Muscle layer of duodenum (tissue), 2 donors: ENCODE measurements around the gene SAP30BP.

Experiments used
- H3K27ac ChIP-seq: one replicate; pipeline ENCODE4 v1.7.0; 2013; ENCODE audit warnings: mild to moderate bottlenecking, low read length
- H3K27me3 ChIP-seq: one replicate; pipeline ENCODE4 v1.7.0; 2013; ENCODE audit warnings: low read depth, mild to moderate bottlenecking, control low read depth, low read length
- H3K36me3 ChIP-seq, 2 donors: one replicate each; pipeline ENCODE4 v1.7.0; 2013; ENCODE audit warnings: low read length in 2 of 2, control low read depth in 1 of 2, mild to moderate bottlenecking in 1 of 2; ENCODE audit not compliant: insufficient read depth in 2 of 2, control insufficient read depth in 1 of 2
- H3K4me1 ChIP-seq, 2 donors: one replicate each; pipeline ENCODE4 v1.7.0; 2013; ENCODE audit warnings: low read length in 2 of 2, mild to moderate bottlenecking in 2 of 2, control low read depth in 1 of 2, moderate library complexity in 1 of 2; ENCODE audit not compliant: insufficient read depth in 2 of 2, control insufficient read depth in 1 of 2
- H3K4me3 ChIP-seq, 2 donors: one replicate each; pipeline ENCODE4 v1.7.0; 2013; ENCODE audit warnings: low read length in 2 of 2, low read depth in 1 of 2, mild to moderate bottlenecking in 1 of 2
- H3K9me3 ChIP-seq, 2 donors: one replicate each; pipeline ENCODE4 v1.7.0; 2013; ENCODE audit warnings: low read length in 2 of 2, control low read depth in 1 of 2, mild to moderate bottlenecking in 1 of 2; ENCODE audit not compliant: control insufficient read depth in 1 of 2
- donor health status: healthy.

Gene SAP30BP

GRCh38 chr17:75652341-75652740 is 14.8 kb upstream of the SAP30BP start:
- Histone ChIP-seq H3K4me1 (peaks cover 0 to 3% of the 10 kb centered on the region in 2 donors), H3K9me3 (no peaks in the 10 kb centered on the region), H3K36me3 (peaks cover 10 to 35% of the 10 kb centered on the region in 2 donors), H3K27me3 (no peaks in the 10 kb centered on the region), H3K27ac (no peak overlapping the region), H3K4me3 (no peak overlapping the region)

DNA sequence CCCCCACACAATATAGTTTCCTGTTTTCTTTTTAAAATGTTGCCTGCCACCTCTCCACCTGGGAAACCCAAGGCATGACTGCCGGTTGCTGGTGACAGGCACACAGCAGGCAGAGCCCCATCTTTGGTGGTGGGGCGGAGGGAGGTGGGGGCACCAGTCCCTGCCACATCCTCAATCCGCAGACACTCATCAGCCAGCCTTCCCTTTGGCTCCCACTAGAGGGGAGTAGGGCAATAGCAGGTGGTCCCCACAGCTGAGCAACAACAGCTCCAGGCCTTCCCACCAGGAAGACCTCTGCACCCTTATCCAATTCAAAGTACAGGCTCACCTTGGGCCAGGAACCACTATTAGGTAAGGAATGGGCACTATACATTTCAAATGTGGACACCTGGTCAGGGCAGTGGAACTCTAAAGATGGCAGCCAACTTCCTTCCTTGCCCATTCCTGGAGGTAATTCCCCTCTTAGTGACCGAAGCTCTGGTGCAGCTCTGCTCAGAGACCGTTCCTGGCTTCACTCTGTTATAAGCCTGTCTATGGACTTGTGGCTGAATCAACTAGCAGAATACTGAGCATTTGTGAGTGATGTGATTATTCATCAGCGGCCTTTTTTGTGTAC is 14.1 kb upstream of the SAP30BP start:
- no peaks in the 10 kb centered on the region for H3K9me3 ChIP-seq
- peaks cover 0 to 3% of the 10 kb centered on the region in 2 donors for H3K4me1 ChIP-seq
- peaks cover 11 to 37% of the 10 kb centered on the region in 2 donors for H3K36me3 ChIP-seq
- H3K27ac ChIP-seq = no peak overlapping the region
- H3K4me3 ChIP-seq = no peak overlapping the region
- no peaks in the 10 kb centered on the region for H3K27me3 ChIP-seq

GRCh38 chr17:75654176-75654575 is 13.0 kb upstream of the SAP30BP start:
- peaks cover 0 to 3% of the 10 kb centered on the region in 2 donors for H3K4me1 ChIP-seq
- peaks cover 14 to 41% of the 10 kb centered on the region in 2 donors for H3K36me3 ChIP-seq
- no peaks in the 10 kb centered on the region for H3K27me3 ChIP-seq
- no peaks in the 10 kb centered on the region for H3K9me3 ChIP-seq
- no peak overlapping the region for H3K4me3 ChIP-seq
- no peak overlapping the region for H3K27ac ChIP-seq

DNA sequence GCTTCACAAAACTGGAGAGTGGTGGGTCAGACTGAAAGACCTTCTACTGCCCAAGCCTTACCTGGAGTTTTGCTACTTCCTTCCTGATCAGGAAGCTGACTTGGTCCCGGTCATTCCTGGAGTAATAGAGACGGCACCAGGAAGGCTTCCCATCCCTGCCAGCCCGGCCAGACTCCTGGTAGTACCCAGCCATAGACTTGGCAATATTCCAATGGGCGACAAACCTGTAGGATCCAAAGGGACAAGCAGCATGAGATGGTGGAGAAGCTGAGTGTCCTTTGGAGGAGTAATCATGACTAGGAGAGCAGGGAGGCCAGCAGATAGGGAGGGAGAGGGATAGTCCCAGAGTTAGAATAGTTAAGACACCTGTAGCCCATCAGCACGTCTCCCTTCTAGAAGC is 8.9 kb upstream of the SAP30BP start:
- H3K4me1 ChIP-seq = no peaks in the 10 kb centered on the region
- no peaks in the 10 kb centered on the region for H3K27me3 ChIP-seq
- H3K27ac ChIP-seq = no peak overlapping the region
- H3K36me3 ChIP-seq = peaks cover 24 to 50% of the 10 kb centered on the region in 2 donors
- H3K4me3 ChIP-seq = no peak overlapping the region
- no peaks in the 10 kb centered on the region for H3K9me3 ChIP-seq

- peaks cover 24 to 59% of the 10 kb centered on the region in 2 donors for H3K36me3 ChIP-seq
These were observed 5.6 kb upstream of the SAP30BP start for GRCh38 chr17:75661531-75661930.

DNA sequence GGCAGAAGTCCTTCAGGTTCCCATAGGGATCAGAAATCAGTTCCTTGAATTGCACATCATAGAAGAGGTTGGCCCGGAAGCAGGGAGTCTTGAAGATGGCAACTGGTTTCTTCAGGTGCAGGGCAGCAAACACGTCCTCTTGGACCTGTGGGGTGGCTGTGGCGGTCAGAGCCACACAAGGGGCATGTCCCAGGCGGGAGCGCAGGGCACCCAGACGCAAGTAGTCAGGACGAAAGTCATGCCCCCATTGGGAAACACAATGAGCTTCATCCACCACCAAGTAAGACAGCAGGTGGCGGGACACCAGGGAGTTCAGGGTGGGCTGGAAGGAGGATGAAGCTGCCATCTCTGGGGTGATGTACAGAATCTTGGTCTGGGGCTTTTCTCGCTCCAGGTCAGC is 4.6 kb upstream of the SAP30BP start:
- Histone ChIP-seq H3K9me3 (no peaks in the 10 kb centered on the region), H3K36me3 (peaks cover 24 to 52% of the 10 kb centered on the region in 2 donors), H3K27ac (no peak overlapping the region), H3K27me3 (no peaks in the 10 kb centered on the region), H3K4me1 (peaks cover 7 to 10% of the 10 kb centered on the region in 2 donors), H3K4me3 (no peak overlapping the region)

More at GRCh38 chr17:75661531-75661930, 5.6 kb upstream of the SAP30BP start:
- Histone ChIP-seq H3K4me3 (no peak overlapping the region), H3K27me3 (no peaks in the 10 kb centered on the region), H3K4me1 (peaks cover 7 to 10% of the 10 kb centered on the region in 2 donors), H3K27ac (no peak overlapping the region), H3K9me3 (no peaks in the 10 kb centered on the region)

DNA sequence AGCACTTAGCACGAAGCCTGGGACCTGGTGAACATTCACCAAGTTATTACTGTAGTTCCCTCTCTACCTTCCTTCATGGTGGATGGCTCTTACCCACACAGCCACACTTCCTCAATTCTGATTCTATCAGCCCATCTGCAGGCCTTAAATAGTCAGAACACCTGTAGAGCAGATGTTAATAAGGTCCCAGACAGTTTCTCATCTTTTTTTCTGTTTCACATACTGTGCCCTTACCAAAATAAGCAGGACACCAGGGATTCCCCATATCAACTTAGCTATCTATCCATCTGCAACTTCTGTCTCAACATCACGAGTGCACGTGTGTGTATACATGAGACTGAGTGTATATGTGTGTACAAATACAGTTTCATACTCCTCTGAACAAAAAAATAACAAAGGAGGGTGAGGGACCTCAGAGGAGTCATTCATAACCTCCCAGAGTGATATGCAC is 3.0 kb upstream of the SAP30BP start:
- H3K4me3 ChIP-seq = no peak overlapping the region
- H3K27ac ChIP-seq = no peak overlapping the region
- peaks cover 17 to 20% of the 10 kb centered on the region in 2 donors for H3K4me1 ChIP-seq
- no peaks in the 10 kb centered on the region for H3K9me3 ChIP-seq
- H3K36me3 ChIP-seq = peaks cover 21 to 51% of the 10 kb centered on the region in 2 donors
- H3K27me3 ChIP-seq = no peaks in the 10 kb centered on the region

- H3K4me3 ChIP-seq = peak overlapping the region; percentile 79 to 96
- no peaks in the 10 kb centered on the region for H3K9me3 ChIP-seq
- H3K27ac ChIP-seq = peak overlapping the region; percentile 95
- H3K4me1 ChIP-seq = peaks cover 17 to 20% of the 10 kb centered on the region in 2 donors
- H3K36me3 ChIP-seq = peaks cover 23 to 53% of the 10 kb centered on the region in 2 donors
- no peaks in the 10 kb centered on the region for H3K27me3 ChIP-seq
These were observed 1.2 kb upstream of the SAP30BP start for GRCh38 chr17:75665981-75666380.

- peak overlapping the region; percentile 95 for H3K27ac ChIP-seq
- no peaks in the 10 kb centered on the region for H3K27me3 ChIP-seq
- H3K36me3 ChIP-seq = peaks cover 22 to 52% of the 10 kb centered on the region in 2 donors
- H3K9me3 ChIP-seq = no peaks in the 10 kb centered on the region
- peak overlapping the region; percentile 79 to 96 for H3K4me3 ChIP-seq
- H3K4me1 ChIP-seq = peaks cover 17 to 20% of the 10 kb centered on the region in 2 donors
These were observed 687 bp downstream of the SAP30BP start for GRCh38 chr17:75667825-75668224.

- Histone ChIP-seq H3K27ac (peak overlapping the region; percentile 95), H3K27me3 (no peaks in the 10 kb centered on the region), H3K4me3 (peak overlapping the region in 1 of 2 donors; percentile 96), H3K4me1 (peaks cover 17 to 20% of the 10 kb centered on the region in 2 donors), H3K36me3 (peaks cover 28 to 54% of the 10 kb centered on the region in 2 donors), H3K9me3 (no peaks in the 10 kb centered on the region)
These were observed 1.4 kb downstream of the SAP30BP start for GRCh38 chr17:75668489-75668888.

GRCh38 chr17:75670868-75671267 is 3.7 kb downstream of the SAP30BP start:
- no peaks in the 10 kb centered on the region for H3K27me3 ChIP-seq
- no peaks in the 10 kb centered on the region for H3K9me3 ChIP-seq
- H3K4me3 ChIP-seq = no peak overlapping the region
- H3K4me1 ChIP-seq = peaks cover 15 to 23% of the 10 kb centered on the region in 2 donors
- no peak overlapping the region for H3K27ac ChIP-seq
- peaks cover 33 to 51% of the 10 kb centered on the region in 2 donors for H3K36me3 ChIP-seq

DNA sequence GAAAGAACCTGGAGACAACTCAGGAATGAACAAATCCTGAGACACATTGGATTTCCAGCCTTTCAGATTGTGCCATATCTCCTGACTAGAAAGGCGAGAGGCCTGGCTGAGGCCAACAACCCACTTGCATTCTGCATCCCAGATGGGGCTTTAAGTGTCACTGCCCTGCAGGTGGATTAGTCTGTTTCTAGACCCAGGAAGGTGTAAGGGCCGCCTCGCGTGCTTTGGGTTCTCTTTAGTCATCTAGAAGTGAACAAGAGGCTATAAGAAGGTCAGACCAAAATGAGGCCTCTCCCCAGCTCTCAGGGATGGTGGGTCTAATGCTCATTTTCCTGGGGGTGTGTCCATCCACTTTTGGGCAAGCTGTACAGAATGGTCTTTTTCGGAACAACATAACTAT is 4.9 kb downstream of the SAP30BP start:
- Histone ChIP-seq H3K4me3 (no peak overlapping the region), H3K27me3 (no peaks in the 10 kb centered on the region), H3K9me3 (no peaks in the 10 kb centered on the region), H3K27ac (no peak overlapping the region), H3K36me3 (peaks cover 33 to 57% of the 10 kb centered on the region in 2 donors), H3K4me1 (peaks cover 10 to 16% of the 10 kb centered on the region in 2 donors)
